K562 (cell line): ENCODE data around the gene ST6GALNAC6.

Experiments used
- BACH1 ChIP-seq: fragments of 200-800 bp; sonication (Bioruptor generic); IDR thresholded peaks from 2 replicates; pipeline ENCODE4 v1.6.1; 2016; ENCODE audit warnings: missing genetic modification characterization, missing compliant biosample characterization
- CTCF ChIP-seq, 3 experiments: IDR thresholded peaks in 2 of 3; conservative IDR thresholded peaks in 1 of 3; 2 replicates each; pipeline ENCODE4 v1.5.1; 2011 to 2012; ENCODE audit warnings: low read length in 3 of 3, mild to moderate bottlenecking in 3 of 3, control low read depth in 2 of 3, improper control_type of control experiment in 1 of 3, inconsistent platforms in 1 of 3, low read depth in 1 of 3, mixed read lengths in 1 of 3, moderate library complexity in 1 of 3; ENCODE audit not compliant: insufficient read depth in 2 of 3
- ETS1 ChIP-seq: conservative IDR thresholded peaks from 2 replicates; pipeline ENCODE4 v1.6.1; 2011; ENCODE audit warnings: low read depth, mild to moderate bottlenecking, low read length; ENCODE audit not compliant: control insufficient read depth
- ID3 ChIP-seq, 2 experiments: fragments of 250-450 bp in 1 of 2; fragments of 450-650 bp in 1 of 2; sonication (Bioruptor Pico) in 1 of 2; IDR thresholded peaks; 2 replicates each; pipeline versions ENCODE4 v1.6.1 to v1.8.0; 2016 to 2021; ENCODE audit warnings: mild to moderate bottlenecking in 2 of 2, moderate library complexity in 2 of 2, missing compliant biosample characterization in 1 of 2, missing genetic modification characterization in 1 of 2
- JUND ChIP-seq, 2 experiments: IDR thresholded peaks; 2 replicates in 1 of 2; 3 replicates in 1 of 2; pipeline ENCODE4 v1.6.1; 2011; ENCODE audit warnings: borderline replicate concordance in 2 of 2, low read depth in 2 of 2, low read length in 2 of 2, improper control_type of control experiment in 1 of 2, missing biosample characterization in 1 of 2, missing genetic modification characterization in 1 of 2, missing genetic modification reagents in 1 of 2
- NFRKB ChIP-seq: fragments of 450-650 bp; IDR thresholded peaks from 2 replicates; pipeline ENCODE4 v1.6.1; 2016; ENCODE audit warnings: low read depth
- ZBTB43 ChIP-seq: sonication (generic); formaldehyde crosslinking; IDR thresholded peaks from 2 replicates; pipeline ENCODE4 v1.8.0; 2023; ENCODE audit warnings: mild to moderate bottlenecking, missing genetic modification reagents
- TF ChIP-seq, protein P1 (sequence below): fragments of 450-650 bp; formaldehyde crosslinking; IDR thresholded peaks from 2 replicates; pipeline ENCODE4 v1.4.0; 2022; ENCODE audit warnings: mild to moderate bottlenecking, moderate library complexity

DNA sequence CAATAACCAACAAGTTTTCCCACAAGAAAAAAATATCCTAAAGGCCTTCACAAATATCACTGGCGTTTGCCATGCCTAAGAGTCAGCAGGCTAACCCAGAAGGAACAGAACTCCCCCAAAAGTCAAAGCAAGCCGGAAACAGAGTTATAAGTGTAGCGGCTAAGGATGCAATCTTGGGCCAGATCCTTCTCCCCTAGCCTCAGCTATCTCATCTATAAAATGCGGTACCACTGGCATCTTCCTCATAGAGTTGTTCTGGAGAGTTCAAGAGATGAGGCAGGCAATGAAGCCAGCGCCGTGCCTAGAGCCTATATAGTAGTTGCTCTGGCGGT lies 37.6 kb upstream of the ST6GALNAC6 start:
- no peak for TF ChIP-seq ETS1
- no peak for TF ChIP-seq JUND (IDR thresholded peaks at IDR 0.05; ENCODE audit: borderline replicate concordance, low read depth, low read length)
- TF ChIP-seq JUND (tag; IDR thresholded peaks at IDR 0.05; ENCODE audit: borderline replicate concordance, low read depth, low read length) = no peak
- no peak for TF ChIP-seq BACH1
- no peak for TF ChIP-seq ZBTB43
- TF ChIP-seq NFRKB = no peak
- TF ChIP-seq ID3 (CRISPR knock-in tag; IDR thresholded peaks at IDR 0.05) = no peak
- TF ChIP-seq ID3 (tag; IDR thresholded peaks at IDR 0.05) = no peak
- TF ChIP-seq CTCF (IDR thresholded peaks at IDR 0.05 in 2 of 3, conservative IDR thresholded peaks at IDR 0.05 in 1 of 3; ENCODE audit: insufficient read depth in 2 of 3, low read depth in 1 of 3, low read length in 3 of 3) = no peak
- TF ChIP-seq, protein P1, sequence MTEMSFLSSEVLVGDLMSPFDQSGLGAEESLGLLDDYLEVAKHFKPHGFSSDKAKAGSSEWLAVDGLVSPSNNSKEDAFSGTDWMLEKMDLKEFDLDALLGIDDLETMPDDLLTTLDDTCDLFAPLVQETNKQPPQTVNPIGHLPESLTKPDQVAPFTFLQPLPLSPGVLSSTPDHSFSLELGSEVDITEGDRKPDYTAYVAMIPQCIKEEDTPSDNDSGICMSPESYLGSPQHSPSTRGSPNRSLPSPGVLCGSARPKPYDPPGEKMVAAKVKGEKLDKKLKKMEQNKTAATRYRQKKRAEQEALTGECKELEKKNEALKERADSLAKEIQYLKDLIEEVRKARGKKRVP (CRISPR knock-in tag) = no peak
